ENCODE results near the gene LYPD3.

GRCh38 chr19:43465468-43466120 lies at the start of gene LYPD3:
- no peak for TF ChIP-seq TAF1 (IDR thresholded peaks at IDR 0.05; ENCODE audit: borderline replicate concordance, low read depth, low read length)
- no peak for TF ChIP-seq POLR2AphosphoS5 (IDR thresholded peaks at IDR 0.05; ENCODE audit: low read depth, low read length)
- no peak for TF ChIP-seq POLR2A (IDR thresholded peaks at IDR 0.05; ENCODE audit: low read depth, low read length)

Data from GM12892 (cell line).